HepG2 (cell line): ENCODE results near the gene TMEM19. TPM values are rescaled to one million over a fixed set of nuclear protein-coding genes. Genes with fewer than 3 reads are reported as not detected.

Source experiments
- AKAP8 ChIP-seq: sonication (generic); formaldehyde crosslinking; IDR thresholded peaks from 2 replicates; pipeline ENCODE4 v1.5.1; 2020; ENCODE audit warnings: mild to moderate bottlenecking, missing genetic modification reagents
- ARID4A ChIP-seq: sonication (generic); formaldehyde crosslinking; IDR thresholded peaks from 2 replicates; pipeline ENCODE4 v1.5.0; 2020; ENCODE audit warnings: mild to moderate bottlenecking, missing genetic modification reagents, borderline replicate concordance
- DNMT3B ChIP-seq: conservative IDR thresholded peaks from 2 replicates; pipeline ENCODE4 v1.6.1; 2016; ENCODE audit warnings: missing biosample characterization, control low read depth
- FOXC1 ChIP-seq: sonication (generic); formaldehyde crosslinking; IDR thresholded peaks from 2 replicates; pipeline ENCODE4 v1.8.0; 2022; ENCODE audit warnings: mild to moderate bottlenecking, missing genetic modification reagents, borderline replicate concordance
- HMGXB4 ChIP-seq, 2 experiments: sonication (generic) in 1 of 2; formaldehyde crosslinking in 1 of 2; IDR thresholded peaks; 2 replicates each; pipeline versions ENCODE4 v1.4.0 to v1.6.1; 2018 to 2020; ENCODE audit warnings: missing genetic modification reagents in 2 of 2, borderline replicate concordance in 1 of 2, low read depth in 1 of 2, mild to moderate bottlenecking in 1 of 2, missing biosample characterization in 1 of 2
- NRL ChIP-seq: sonication (generic); formaldehyde crosslinking; IDR thresholded peaks from 2 replicates; pipeline ENCODE4 v1.5.0; 2020; ENCODE audit warnings: missing genetic modification reagents, mild to moderate bottlenecking, moderate library complexity, borderline replicate concordance
- TFAP4 ChIP-seq: sonication (generic); IDR thresholded peaks from 2 replicates; pipeline ENCODE4 v1.6.1; 2016; ENCODE audit warnings: low read depth, borderline replicate concordance
- USF2 ChIP-seq, 2 experiments: sonication (generic) in 1 of 2; formaldehyde crosslinking in 1 of 2; IDR thresholded peaks; 2 replicates each; pipeline versions ENCODE4 v1.5.1 to v1.6.1; 2011 to 2020; ENCODE audit warnings: borderline replicate concordance in 1 of 2, low read depth in 1 of 2, low read length in 1 of 2, mild to moderate bottlenecking in 1 of 2, missing genetic modification reagents in 1 of 2, moderate library complexity in 1 of 2
- ZBTB25 ChIP-seq: IDR thresholded peaks from 2 replicates; pipeline ENCODE4 v1.6.1; 2018; ENCODE audit warnings: missing genetic modification reagents
- ZNF101 ChIP-seq: sonication (generic); formaldehyde crosslinking; IDR thresholded peaks from 2 replicates; pipeline ENCODE4 v1.4.0; 2020; ENCODE audit warnings: mild to moderate bottlenecking, low read depth, missing genetic modification reagents, borderline replicate concordance
- ZNF547 ChIP-seq: sonication (generic); formaldehyde crosslinking; IDR thresholded peaks from 2 replicates; pipeline ENCODE4 v1.5.1; 2020; ENCODE audit warnings: mild to moderate bottlenecking, missing genetic modification reagents
- ZNF570 ChIP-seq: sonication (generic); formaldehyde crosslinking; IDR thresholded peaks from 2 replicates; pipeline ENCODE4 v1.4.0; 2020; ENCODE audit warnings: mild to moderate bottlenecking, missing genetic modification reagents, borderline replicate concordance
- polyA plus RNA-seq, 8 experiments: library from polyadenylated mRNA; depleted of rRNA in 3 of 8; stranded (reverse) in 7 of 8; unstranded in 1 of 8; fragments of >200 nt; fragmentation: Illumina TruSeq in 4 of 8; extraction: Trizol in 4 of 8; gene quantifications; 2 replicates each; pipeline versions ENCODE4 v1.2.1 to v1.2.3, GENCODE V29; 2011 to 2016; ENCODE audit warnings: low read depth in 4 of 8, missing spikeins in 1 of 8, mixed read lengths in 1 of 8; ENCODE audit not compliant: insufficient read depth in 1 of 8
- total RNA-seq, 5 experiments: library from RNA; depleted of rRNA; stranded (reverse); fragments of >200 nt; fragmentation: Illumina TruSeq; extraction: Trizol; gene quantifications; 2 replicates each; pipeline ENCODE4 v1.2.3, GENCODE V29; 2016; ENCODE audit warnings: low read depth in 1 of 5

TMEM19 gene
- total and polyA plus RNA-seq, 2 of the 13 experiments (the other 11 are each of a cell fraction or from before 2014, with no cell fraction given) = 16.9 to 22.5 TPM

GRCh38 chr12:71663561-71664410, 22.1 kb upstream of the TMEM19 start, which contains the start of the genes THAP2 and ZFC3H1 (continued):
- peak; percentile 69 for TF ChIP-seq ARID4A
- TF ChIP-seq ZNF547 (CRISPR knock-in tag) = no peak; the same call in 1 of the 2 replicates
- 0 out of 2 replicates have a peak, but pooled peaks have one; percentile 5 for TF ChIP-seq FOXC1 (CRISPR knock-in tag)
- TF ChIP-seq NRL (CRISPR knock-in tag) = no peak
- peak; percentile 12; the same call in 1 of the 2 replicates for TF ChIP-seq DNMT3B (CRISPR knock-in tag)
- no peak for TF ChIP-seq ZNF570 (CRISPR knock-in tag)
- TF ChIP-seq HMGXB4 (CRISPR knock-in tag; IDR thresholded peaks at IDR 0.05; ENCODE audit: borderline replicate concordance in 1 of 2, low read depth in 1 of 2) = peak in 1 of 2 experiments; percentile 83; a peak in 3 of 4 replicates
- TF ChIP-seq TFAP4 = peak; percentile 19; the same call in 1 of the 2 replicates
- TF ChIP-seq AKAP8 (CRISPR knock-in tag) = 0 out of 2 replicates have a peak, but pooled peaks have one; percentile 17
- TF ChIP-seq USF2 (IDR thresholded peaks at IDR 0.05; ENCODE audit: low read depth, low read length) = no peak
- no peak for TF ChIP-seq USF2 (CRISPR knock-in tag; IDR thresholded peaks at IDR 0.05; ENCODE audit: borderline replicate concordance)
- no peak for TF ChIP-seq ZNF101 (CRISPR knock-in tag)
- peak; percentile 26; the same call in 1 of the 2 replicates for TF ChIP-seq ZBTB25 (CRISPR knock-in tag)
